HL-60 (cell line): ENCODE results near the gene MYO1E.

Experiments used
- DNase-seq, 2 experiments: peaks; one replicate each; pipeline ENCODE4 v3.0.0-alpha.2; 2010 to 2020; ENCODE audit warnings: low read depth in 1 of 2, low spot score in 1 of 2
- H3K27ac ChIP-seq: fragments of 250-450 bp; sonication (Bioruptor Pico); replicated peaks from 2 replicates; pipeline ENCODE4 v1.5.1; 2020; ENCODE audit warnings: mild to moderate bottlenecking, moderate library complexity
- H3K27me3 ChIP-seq: fragments of 250-450 bp; sonication (Bioruptor Pico); 2 replicates; pipeline ENCODE4 v1.5.1; 2021; ENCODE audit warnings: mild to moderate bottlenecking, moderate library complexity; ENCODE audit not compliant: insufficient read depth, poor library complexity, severe bottlenecking
- H3K4me3 ChIP-seq: replicated peaks from 2 replicates; pipeline ENCODE4 v1.5.1; 2011; ENCODE audit warnings: mild to moderate bottlenecking, control low read depth, low read length; ENCODE audit not compliant: insufficient read depth
- GABPA ChIP-seq: IDR thresholded peaks from 2 replicates; pipeline ENCODE4 v1.6.1; 2012; ENCODE audit warnings: low read depth
- POLR2AphosphoS5 ChIP-seq: IDR thresholded peaks from 2 replicates; pipeline ENCODE4 v1.6.1; 2012; ENCODE audit warnings: low read depth
- REST ChIP-seq: IDR thresholded peaks from 2 replicates; pipeline ENCODE4 v1.6.1; 2012; ENCODE audit warnings: low read depth; ENCODE audit not compliant: insufficient replicate concordance
- SPI1 ChIP-seq: IDR thresholded peaks from 2 replicates; pipeline ENCODE4 v1.6.1; 2012; ENCODE audit warnings: low read depth, mild to moderate bottlenecking, borderline replicate concordance
- TF ChIP-seq, protein P1 (sequence below): IDR thresholded peaks from one replicate; pipeline ENCODE4 v1.5.1; 2011; ENCODE audit warnings: low read length, control low read depth, inconsistent platforms; ENCODE audit not compliant: insufficient read depth

The MYO1E gene

DNA sequence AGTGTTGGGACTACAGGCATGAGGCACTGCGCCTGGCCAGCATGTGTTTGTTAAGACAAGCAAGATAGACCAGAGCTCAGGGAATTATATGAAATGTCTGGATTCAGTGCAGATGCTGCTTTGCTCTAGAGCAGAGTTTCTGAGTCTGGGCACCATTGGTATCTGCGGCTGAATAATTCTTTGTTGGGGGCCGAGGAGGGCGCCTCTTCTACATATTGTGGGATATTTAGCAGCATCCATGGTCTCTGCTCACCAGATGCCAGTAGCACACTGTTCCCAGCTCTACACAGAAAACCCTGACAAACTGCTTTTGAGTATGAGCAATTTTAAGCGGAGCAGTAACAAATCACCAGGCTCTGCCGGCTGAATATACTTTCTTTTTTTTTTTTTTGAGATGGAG is 169.7 kb downstream of the MYO1E start:
- Histone ChIP-seq H3K27me3 (no peaks in the 10 kb centered on the region), H3K27ac (no peak overlapping the region), H3K4me3 (no peak overlapping the region)
- DNase-seq = no peak
- TF ChIP-seq REST (no peak), SPI1 (no peak), POLR2AphosphoS5 (no peak), GABPA (no peak)
- TF ChIP-seq, protein P1, sequence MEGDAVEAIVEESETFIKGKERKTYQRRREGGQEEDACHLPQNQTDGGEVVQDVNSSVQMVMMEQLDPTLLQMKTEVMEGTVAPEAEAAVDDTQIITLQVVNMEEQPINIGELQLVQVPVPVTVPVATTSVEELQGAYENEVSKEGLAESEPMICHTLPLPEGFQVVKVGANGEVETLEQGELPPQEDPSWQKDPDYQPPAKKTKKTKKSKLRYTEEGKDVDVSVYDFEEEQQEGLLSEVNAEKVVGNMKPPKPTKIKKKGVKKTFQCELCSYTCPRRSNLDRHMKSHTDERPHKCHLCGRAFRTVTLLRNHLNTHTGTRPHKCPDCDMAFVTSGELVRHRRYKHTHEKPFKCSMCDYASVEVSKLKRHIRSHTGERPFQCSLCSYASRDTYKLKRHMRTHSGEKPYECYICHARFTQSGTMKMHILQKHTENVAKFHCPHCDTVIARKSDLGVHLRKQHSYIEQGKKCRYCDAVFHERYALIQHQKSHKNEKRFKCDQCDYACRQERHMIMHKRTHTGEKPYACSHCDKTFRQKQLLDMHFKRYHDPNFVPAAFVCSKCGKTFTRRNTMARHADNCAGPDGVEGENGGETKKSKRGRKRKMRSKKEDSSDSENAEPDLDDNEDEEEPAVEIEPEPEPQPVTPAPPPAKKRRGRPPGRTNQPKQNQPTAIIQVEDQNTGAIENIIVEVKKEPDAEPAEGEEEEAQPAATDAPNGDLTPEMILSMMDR = no peak

GRCh38 chr15:59200560-59200959 is 172.1 kb downstream of the MYO1E start:
- no peak overlapping the region for H3K27ac ChIP-seq
- DNase-seq = no peak
- no peak overlapping the region for H3K4me3 ChIP-seq
- TF ChIP-seq, protein P1 = no peak
- no peak for TF ChIP-seq REST
- no peak for TF ChIP-seq GABPA
- TF ChIP-seq SPI1 = no peak
- no peak for TF ChIP-seq POLR2AphosphoS5
- H3K27me3 ChIP-seq = no peaks in the 10 kb centered on the region

GRCh38 chr15:59199626-59200465 is 172.8 kb downstream of the MYO1E start:
- no peaks in the 10 kb centered on the region for H3K27me3 ChIP-seq
- no peak overlapping the region for H3K27ac ChIP-seq
- TF ChIP-seq POLR2AphosphoS5 (no peak), GABPA (no peak), SPI1 (no peak), REST (no peak)
- TF ChIP-seq, protein P1 = no peak
- no peak overlapping the region for H3K4me3 ChIP-seq
- DNase-seq = no peak
